DMS53 treated with DMSO at 0.1 percent for 48 hours (cell line): Measurements from ENCODE around the gene DEFB108B.
A peak's percentile ranks its signal among the peaks of the same experiment; 100 is the strongest.
"Not testable (repeated sequence)": the region's sequence is repeated elsewhere in the genome, so short reads cannot be mapped to it uniquely, and the experiment has no call there.

ENCODE experiments used
- DNase-seq: peaks from one replicate; lab custom pipeline; 2025; ENCODE audit not compliant: unreplicated experiment; lab: John Stamatoyannopoulos, UW

Gene DEFB108B

DNA sequence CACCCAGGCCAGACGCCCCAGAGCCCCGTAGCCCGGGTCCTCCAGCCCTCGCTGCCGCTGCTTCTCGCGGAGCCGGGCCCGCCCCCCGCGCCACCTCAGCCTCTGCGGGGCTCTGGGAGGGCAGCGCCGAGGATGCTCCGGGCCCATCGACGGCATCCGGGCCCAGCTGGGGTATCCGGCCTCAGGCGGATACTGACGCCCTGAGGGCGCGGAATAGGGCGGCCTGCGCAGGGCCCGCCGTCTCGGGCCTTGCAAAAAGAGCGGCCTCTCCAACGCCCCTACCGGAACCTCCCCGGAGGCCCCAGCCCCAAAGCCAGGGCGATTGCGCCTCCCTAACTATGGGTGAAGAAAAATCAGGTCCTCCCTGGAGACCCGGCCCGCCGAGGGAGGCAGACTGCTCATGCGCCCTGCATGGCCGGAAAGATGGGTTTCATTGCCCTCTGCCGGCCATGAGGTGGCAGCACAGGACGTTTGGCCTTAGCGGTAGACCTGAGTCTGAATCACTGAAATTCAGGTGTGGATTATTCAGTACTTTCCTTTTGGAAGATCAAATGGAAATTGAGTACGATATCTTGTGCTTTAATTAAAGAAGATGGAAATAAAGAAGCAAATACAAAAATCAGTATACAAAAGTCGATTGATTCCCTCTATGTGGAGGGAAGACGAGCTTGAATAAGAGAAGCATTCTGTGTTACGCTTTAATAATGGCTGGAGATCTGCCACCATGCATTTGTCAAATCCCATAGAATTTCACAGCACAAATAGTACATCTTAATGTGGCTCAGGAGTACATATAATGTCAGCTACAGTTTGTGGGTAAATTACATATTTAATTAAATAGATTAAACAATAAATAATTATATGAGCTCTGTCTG, 19.3 kb upstream of the DEFB108B start:
- DNase-seq, result peak; percentile 85

GRCh38 chr11:71821539-71821938, 11.5 kb upstream of the DEFB108B start:
- DNase-seq, result not testable (repeated sequence)

- not testable (repeated sequence) for DNase-seq
These were observed 3.8 kb upstream of the DEFB108B start for GRCh38 chr11:71829247-71829646.

- DNase-seq, result not testable (repeated sequence)
These were observed 3.3 kb upstream of the DEFB108B start for GRCh38 chr11:71829686-71830085.

DNA sequence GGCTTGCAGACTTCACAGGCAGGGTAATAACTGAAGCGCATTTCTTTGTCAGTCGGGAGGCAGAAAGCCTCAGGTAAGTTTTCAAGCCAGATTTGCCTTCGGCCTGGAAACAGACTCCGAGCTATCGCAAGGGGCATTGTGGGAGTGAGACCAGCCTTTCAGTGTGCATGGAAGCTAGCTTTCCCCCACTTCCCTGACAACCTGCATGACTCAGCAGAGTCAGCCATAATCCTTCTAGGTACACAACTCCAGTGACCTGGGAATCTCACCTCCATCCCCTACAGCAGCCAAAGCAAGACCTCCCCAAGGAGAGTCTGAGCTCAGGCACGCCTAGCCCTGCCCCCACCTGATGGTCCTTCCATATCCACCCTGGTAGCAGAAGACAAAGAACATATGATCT, 9.7 kb downstream of the DEFB108B start:
- DNase-seq, result not testable (repeated sequence)

- not testable (repeated sequence) for DNase-seq
These were observed 10.4 kb downstream of the DEFB108B start for GRCh38 chr11:71843355-71843754.

DNA sequence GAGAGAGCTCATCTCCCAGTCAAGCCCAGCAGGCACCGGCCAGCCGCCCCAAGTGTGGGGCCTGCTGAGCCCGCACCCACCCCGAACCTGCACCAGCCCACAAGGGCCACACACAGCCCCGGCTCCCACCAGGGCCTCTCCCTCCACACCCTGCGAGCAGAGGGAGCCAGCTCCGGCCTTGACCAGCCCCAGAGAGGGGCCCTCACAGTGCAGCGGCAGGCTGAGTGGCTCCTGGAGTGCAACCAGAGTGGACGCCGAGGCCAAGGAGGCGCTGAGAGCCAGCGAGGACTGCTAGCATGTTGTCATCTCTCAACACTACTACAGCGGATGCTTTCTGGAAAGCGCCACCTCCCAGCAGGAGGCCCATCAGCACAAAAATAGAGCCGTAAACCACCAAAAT, 10.9 kb downstream of the DEFB108B start:
- no peak for DNase-seq

DNA sequence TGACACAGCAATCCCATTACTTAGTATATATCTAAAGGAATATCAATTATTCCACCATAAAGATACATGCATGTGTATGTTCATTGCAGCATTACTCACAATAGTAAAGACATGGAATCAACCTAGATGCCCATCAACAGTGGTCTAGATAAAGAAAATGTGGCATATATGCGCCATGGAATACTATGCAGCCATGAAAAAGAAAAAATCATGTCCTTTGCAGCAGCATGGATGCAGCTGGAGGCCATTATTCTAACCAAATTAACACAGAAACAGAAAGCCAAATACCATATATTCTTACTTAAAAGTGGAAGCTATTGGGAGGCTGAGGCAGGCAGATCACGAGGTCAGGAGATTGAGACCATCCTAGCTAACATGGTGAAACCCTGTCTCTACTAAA, 20.9 kb downstream of the DEFB108B start:
- not testable (repeated sequence) for DNase-seq

DNA sequence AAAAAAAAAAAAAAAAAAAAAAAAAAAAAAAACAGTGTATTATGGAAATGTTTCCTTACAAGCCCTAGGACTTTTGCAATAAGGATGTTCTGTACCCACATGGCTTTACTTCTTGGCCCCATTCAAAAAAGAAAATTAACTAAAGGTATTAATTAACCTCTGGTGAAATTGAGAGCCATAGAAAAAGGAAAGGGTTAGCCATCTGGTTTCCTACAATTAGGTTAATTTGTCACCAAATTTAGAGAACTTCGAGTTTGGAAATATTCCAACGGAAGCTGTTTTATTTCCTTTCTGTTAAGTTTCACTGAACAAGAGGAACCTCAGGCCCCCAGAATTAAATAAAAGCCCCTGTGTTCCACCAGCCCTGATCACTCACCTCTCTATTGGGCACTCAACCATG, 22.9 kb downstream of the DEFB108B start:
- not testable (repeated sequence) for DNase-seq

DNA sequence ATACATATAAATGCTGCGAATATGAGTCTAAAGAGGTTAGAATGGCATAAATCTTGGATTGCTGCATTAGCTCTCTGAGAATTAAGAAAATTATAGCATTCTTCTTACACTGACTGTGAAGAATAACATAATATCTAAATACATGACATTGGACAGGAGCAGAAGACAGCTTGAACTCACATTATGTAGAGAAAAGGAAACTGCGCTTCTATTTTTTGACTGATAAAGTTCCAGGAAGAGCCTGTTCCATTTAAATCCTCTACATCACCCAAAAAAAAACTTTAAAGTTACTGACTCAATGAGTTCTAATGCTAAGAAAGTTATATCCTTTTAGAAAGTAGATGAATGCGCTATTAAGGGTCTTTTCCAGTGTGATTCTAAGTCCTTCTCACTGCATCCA, 27.8 kb downstream of the DEFB108B start:
- DNase-seq, result not testable (repeated sequence)

- DNase-seq, result peak; percentile 67
These were observed 31.1 kb downstream of the DEFB108B start for GRCh38 chr11:71863978-71864627.

- DNase-seq, result not testable (repeated sequence)
These were observed 34.2 kb downstream of the DEFB108B start for GRCh38 chr11:71867209-71867608.

DNA sequence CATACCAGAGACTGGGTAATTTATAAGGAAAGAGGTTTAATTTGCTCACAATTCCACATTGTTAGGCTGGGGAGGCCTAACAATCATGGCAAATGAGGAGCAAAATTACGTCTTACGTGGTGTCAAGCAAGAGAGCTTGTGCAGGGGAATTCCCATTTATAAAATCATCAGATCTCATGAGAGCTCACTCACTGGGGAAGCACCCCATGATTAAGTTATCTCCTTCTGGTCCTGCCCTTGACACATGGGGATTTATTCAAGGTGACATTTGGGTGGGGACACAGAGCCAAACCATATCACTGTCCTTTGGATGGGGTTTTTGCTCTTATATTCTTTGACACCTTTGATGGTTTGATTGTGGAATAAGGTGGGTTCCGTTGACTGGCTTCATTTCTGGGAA, 36.9 kb downstream of the DEFB108B start:
- DNase-seq, result not testable (repeated sequence)

DNA sequence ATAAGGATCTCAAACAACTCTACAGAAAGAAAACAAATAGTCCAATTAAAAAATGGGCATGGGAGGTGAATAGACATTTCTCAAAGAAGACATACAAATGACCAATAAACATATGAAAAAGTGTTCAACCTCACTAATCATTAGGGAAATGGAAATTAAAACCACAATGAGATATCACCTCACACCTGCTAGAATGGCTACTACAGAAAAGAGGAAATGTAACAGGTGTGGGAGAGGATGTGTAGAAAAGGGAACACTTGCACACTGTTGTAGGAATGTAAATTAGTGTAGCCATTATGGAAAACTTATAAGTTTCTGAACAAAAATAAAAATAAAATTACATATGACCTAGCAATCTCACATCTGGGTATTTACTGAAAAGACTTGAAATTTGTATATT, 37.7 kb downstream of the DEFB108B start:
- not testable (repeated sequence) for DNase-seq

GRCh38 chr11:71876262-71876661, 43.3 kb downstream of the DEFB108B start:
- DNase-seq, result not testable (repeated sequence)

GRCh38 chr11:71878059-71878458, 45.1 kb downstream of the DEFB108B start, which contains the start of gene DEFB131B:
Gene DEFB131B, plus strand, starts transcription at chr11:71878453. Its CDS starts 0 bp downstream, at chr11:71878453.
- not testable (repeated sequence) for DNase-seq

DNA sequence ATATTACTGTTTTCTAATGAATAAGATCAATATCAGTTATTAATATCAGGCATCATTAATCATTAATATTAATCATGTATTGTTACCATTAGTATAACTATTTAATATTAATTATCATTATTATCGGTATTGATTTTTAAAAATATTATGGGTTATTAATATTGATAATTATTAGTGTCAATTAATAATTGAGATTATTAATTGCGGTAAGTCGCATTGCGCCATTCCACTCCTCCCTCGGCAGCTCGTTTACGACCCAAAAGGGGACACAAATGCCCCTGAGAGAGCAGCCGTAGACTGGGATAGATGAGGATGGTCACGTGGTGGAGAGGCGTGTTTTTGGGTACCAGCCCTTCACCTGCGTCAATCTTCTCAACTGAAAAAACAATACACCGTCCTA, 52.8 kb downstream of the DEFB108B start:
- not testable (repeated sequence) for DNase-seq
